Astrocyte (in vitro differentiated cells and primary cell): Measurements from ENCODE around the gene DIP2C. TPM values are rescaled to one million over a fixed set of nuclear protein-coding genes. Genes with fewer than 3 reads are reported as not detected.

ENCODE experiments used
- DNase-seq: peaks from one replicate; pipeline ENCODE4 v3.0.0-alpha.2; 2010; ENCODE audit warnings: low read depth
- FAIRE-seq: peaks from 2 replicates; lab custom pipeline; 2011; peaks lifted over from hg19 to GRCh38; lab: Jason Lieb, UNC
- H2AFZ ChIP-seq: 2 replicates; pipeline ENCODE4 v1.6.0; 2012; ENCODE audit warnings: low read depth, low read length, inconsistent platforms
- H3K27ac ChIP-seq: 2 replicates; pipeline ENCODE4 v1.5.1; 2011; ENCODE audit warnings: low read depth, low read length, inconsistent platforms
- H3K27me3 ChIP-seq: 2 replicates; pipeline ENCODE4 v1.6.0; 2011; ENCODE audit warnings: low read length, inconsistent platforms; ENCODE audit not compliant: insufficient read depth
- H3K36me3 ChIP-seq: 2 replicates; pipeline ENCODE4 v1.5.1; 2011; ENCODE audit warnings: low read length, inconsistent platforms; ENCODE audit not compliant: insufficient read depth
- H3K4me1 ChIP-seq: 2 replicates; pipeline ENCODE4 v1.5.1; 2011; ENCODE audit warnings: low read length, inconsistent platforms; ENCODE audit not compliant: insufficient read depth
- H3K4me2 ChIP-seq: 2 replicates; pipeline ENCODE4 v1.6.0; 2012; ENCODE audit warnings: low read length, inconsistent platforms
- H3K4me3 ChIP-seq: 2 replicates; pipeline ENCODE4 v1.5.1; 2011; ENCODE audit warnings: low read depth, mild to moderate bottlenecking, low read length, inconsistent platforms; ENCODE audit not compliant: insufficient read depth
- H3K79me2 ChIP-seq: 2 replicates; pipeline ENCODE4 v1.6.0; 2012; ENCODE audit warnings: mild to moderate bottlenecking, low read length, inconsistent platforms; ENCODE audit not compliant: insufficient read depth
- H3K9ac ChIP-seq: 2 replicates; pipeline ENCODE4 v1.6.0; 2012; ENCODE audit warnings: mild to moderate bottlenecking, low read length, inconsistent platforms
- H3K9me3 ChIP-seq: 2 replicates; pipeline ENCODE4 v1.5.1; 2012; ENCODE audit warnings: low read depth, mild to moderate bottlenecking, low read length, inconsistent platforms; ENCODE audit not compliant: insufficient read depth
- H4K20me1 ChIP-seq: 2 replicates; pipeline ENCODE4 v1.6.0; 2012; ENCODE audit warnings: low read length, inconsistent platforms; ENCODE audit not compliant: insufficient read depth
- H3K27ac Mint-ChIP-seq: one replicate; pipeline ENCODE4 v1.8.0; 2021; ENCODE audit warnings: mild to moderate bottlenecking, mixed read lengths; ENCODE audit not compliant: unreplicated experiment
- H3K27me3 Mint-ChIP-seq: one replicate; pipeline ENCODE4 v1.8.0; 2021; ENCODE audit warnings: low read depth, mixed read lengths; ENCODE audit not compliant: unreplicated experiment
- H3K36me3 Mint-ChIP-seq: one replicate; pipeline ENCODE4 v1.8.0; 2021; ENCODE audit warnings: low read depth, mixed read lengths; ENCODE audit not compliant: unreplicated experiment
- H3K4me1 Mint-ChIP-seq: one replicate; pipeline ENCODE4 v1.8.0; 2021; ENCODE audit warnings: low read depth, mixed read lengths; ENCODE audit not compliant: unreplicated experiment
- H3K4me3 Mint-ChIP-seq: one replicate; pipeline ENCODE4 v1.8.0; 2021; ENCODE audit warnings: mild to moderate bottlenecking, moderate library complexity, mixed read lengths; ENCODE audit not compliant: unreplicated experiment
- H3K9me3 Mint-ChIP-seq: one replicate; pipeline ENCODE4 v1.8.0; 2021; ENCODE audit warnings: mild to moderate bottlenecking, mixed read lengths; ENCODE audit not compliant: unreplicated experiment
- CTCF ChIP-seq: IDR thresholded peaks from 2 replicates; pipeline ENCODE4 v1.5.1; 2011; ENCODE audit warnings: low read depth, mild to moderate bottlenecking, inconsistent platforms, low read length, moderate library complexity; ENCODE audit not compliant: insufficient read depth
- EZH2 ChIP-seq: IDR thresholded peaks from 2 replicates; pipeline ENCODE4 v1.6.1; 2012; ENCODE audit warnings: mild to moderate bottlenecking, low read length, inconsistent platforms; ENCODE audit not compliant: insufficient read depth
- total RNA-seq: library from RNA; stranded (reverse); gene quantifications from 2 replicates; pipeline ENCODE4 v1.2.1, GENCODE V29; 2021

The DIP2C gene
- total RNA-seq, 1 donor from 2014 or later = 27.3 TPM

GRCh38 chr10:478471-479245 is 210.8 kb downstream of the DIP2C start:
- Histone ChIP-seq H2AFZ (no peak overlapping the region), H3K9me3 (no peaks in the 10 kb centered on the region), H3K4me3 (no peak overlapping the region), H3K9ac (no peak overlapping the region), H3K27ac (no peak overlapping the region), H3K4me2 (no peak overlapping the region), H4K20me1 (peaks cover 50% of the 10 kb centered on the region), H3K36me3 (peaks cover 2% of the 10 kb centered on the region), H3K27me3 (no peaks in the 10 kb centered on the region), H3K79me2 (peaks cover 16% of the 10 kb centered on the region), H3K4me1 (no peaks in the 10 kb centered on the region)
- TF ChIP-seq EZH2 = no peak
- TF ChIP-seq CTCF = no peak
- Mint-ChIP-seq H3K4me1 (no peaks in the 10 kb centered on the region), H3K27ac (peak overlapping the region; percentile 86), H3K9me3 (peaks cover 10% of the 10 kb centered on the region), H3K4me3 (peak overlapping the region; percentile 41), H3K36me3 (peaks cover 39% of the 10 kb centered on the region), H3K27me3 (no peaks in the 10 kb centered on the region)
- no peak for DNase-seq
- no peak for FAIRE-seq

GRCh38 chr10:477620-478019 is 211.8 kb downstream of the DIP2C start:
- Histone ChIP-seq H3K27ac (no peak overlapping the region), H3K9me3 (no peaks in the 10 kb centered on the region), H3K79me2 (peaks cover 19% of the 10 kb centered on the region), H3K4me2 (no peak overlapping the region), H4K20me1 (peaks cover 48% of the 10 kb centered on the region), H2AFZ (no peak overlapping the region), H3K9ac (no peak overlapping the region), H3K4me3 (no peak overlapping the region), H3K4me1 (no peaks in the 10 kb centered on the region), H3K27me3 (no peaks in the 10 kb centered on the region), H3K36me3 (no peaks in the 10 kb centered on the region)
- H3K9me3 Mint-ChIP-seq = peaks cover 10% of the 10 kb centered on the region
- DNase-seq = no peak
- H3K4me1 Mint-ChIP-seq = no peaks in the 10 kb centered on the region
- no peak overlapping the region for H3K27ac Mint-ChIP-seq
- no peak for FAIRE-seq
- no peaks in the 10 kb centered on the region for H3K27me3 Mint-ChIP-seq
- no peak overlapping the region for H3K4me3 Mint-ChIP-seq
- no peak for TF ChIP-seq EZH2
- no peak for TF ChIP-seq CTCF
- H3K36me3 Mint-ChIP-seq = peaks cover 39% of the 10 kb centered on the region

GRCh38 chr10:476455-476780 is 213.1 kb downstream of the DIP2C start:
- Histone ChIP-seq H3K79me2 (peaks cover 19% of the 10 kb centered on the region), H3K4me2 (no peak overlapping the region), H2AFZ (no peak overlapping the region), H3K36me3 (peaks cover 2% of the 10 kb centered on the region), H3K4me3 (no peak overlapping the region), H4K20me1 (peaks cover 44% of the 10 kb centered on the region), H3K4me1 (no peaks in the 10 kb centered on the region), H3K27ac (no peak overlapping the region), H3K9me3 (no peaks in the 10 kb centered on the region), H3K9ac (no peak overlapping the region), H3K27me3 (no peaks in the 10 kb centered on the region)
- Mint-ChIP-seq H3K4me1 (no peaks in the 10 kb centered on the region), H3K9me3 (peaks cover 10% of the 10 kb centered on the region), H3K27ac (no peak overlapping the region), H3K27me3 (no peaks in the 10 kb centered on the region), H3K36me3 (peaks cover 43% of the 10 kb centered on the region), H3K4me3 (no peak overlapping the region)
- TF ChIP-seq EZH2 = no peak
- TF ChIP-seq CTCF = no peak
- FAIRE-seq (no peak), DNase-seq (no peak)
